CD4-positive, alpha-beta T cell treated with Interleukin-21 for 1 hour (primary cell): ENCODE measurements around the gene TREML1.

Experiments used
- DNase-seq: peaks from one replicate; pipeline ENCODE4 v3.0.0-alpha.2; 2020

The TREML1 gene

DNA sequence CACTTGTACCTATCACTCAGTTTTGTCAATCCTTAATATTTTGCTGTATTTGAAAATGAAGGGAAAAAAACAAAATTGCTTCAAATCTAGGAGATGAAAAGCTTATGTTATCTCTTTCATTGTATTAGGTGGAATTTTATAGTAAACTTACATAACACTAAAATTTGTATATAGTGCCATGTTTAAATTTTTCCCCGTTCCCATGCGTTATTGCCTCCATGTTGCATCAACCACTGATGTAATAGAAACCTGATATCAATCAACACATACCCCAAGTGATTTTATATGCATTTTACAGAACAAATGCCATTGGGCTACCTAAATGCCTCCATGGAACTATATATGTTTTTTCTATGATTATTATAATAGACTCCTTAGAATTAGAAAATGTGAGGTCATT lies 23.5 kb upstream of the TREML1 start:
- DNase-seq: no peak

DNA sequence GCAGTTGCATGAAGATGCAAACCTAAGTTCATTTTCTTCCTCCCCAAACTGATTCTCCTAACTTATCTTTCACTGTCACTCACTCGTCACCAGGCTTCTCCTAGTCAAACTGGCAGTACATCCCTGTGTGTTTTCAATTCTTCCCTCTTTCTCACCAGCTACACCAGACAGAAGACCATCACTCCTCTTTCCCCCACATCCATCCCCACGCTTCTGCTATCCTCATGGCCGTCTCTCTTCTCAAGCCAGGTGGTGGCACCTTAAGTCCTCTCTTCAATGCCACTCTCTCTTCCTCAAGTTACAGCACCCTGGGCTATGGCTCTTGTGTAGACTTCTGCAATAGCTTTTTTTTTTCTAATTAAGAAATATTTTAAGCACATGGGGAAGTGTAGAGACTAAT lies 23.1 kb upstream of the TREML1 start:
- DNase-seq: no peak

DNA sequence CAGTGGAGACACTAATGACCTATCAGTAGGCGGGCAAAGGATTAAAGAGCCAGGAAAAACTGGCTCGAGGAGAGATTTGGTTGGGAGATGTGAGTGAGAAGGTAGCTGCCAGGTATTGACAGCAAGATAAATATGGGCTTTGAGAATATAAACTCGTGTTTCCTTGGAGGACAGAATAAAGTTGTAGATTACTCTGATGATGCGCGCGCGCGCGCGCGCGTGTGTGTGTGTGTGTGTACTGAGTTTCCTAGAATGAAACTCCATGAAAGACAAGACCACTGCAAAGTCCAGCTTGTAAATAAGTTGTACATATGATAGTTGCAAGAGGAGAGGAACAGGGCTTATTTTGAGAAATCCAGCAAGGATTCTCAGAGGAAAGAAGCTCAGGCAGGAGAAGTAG lies 22.0 kb upstream of the TREML1 start:
- no peak for DNase-seq

DNA sequence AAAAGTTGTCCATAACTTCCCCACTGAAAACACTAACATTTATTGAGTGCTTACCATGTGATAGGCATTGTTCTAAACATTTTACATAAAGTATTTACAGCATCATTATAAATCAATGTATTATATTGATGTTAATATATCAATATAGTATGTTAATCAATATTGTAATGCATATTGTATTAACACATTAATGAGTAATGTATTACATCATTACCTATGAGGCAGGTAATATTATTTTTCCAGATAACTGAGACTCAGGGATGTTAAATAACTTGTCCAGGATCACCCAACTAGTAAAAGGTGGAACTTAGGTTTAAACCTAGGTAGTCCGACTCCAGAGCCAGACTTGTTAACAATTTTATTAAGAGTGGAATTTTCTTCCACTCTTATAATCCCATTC lies 20.9 kb upstream of the TREML1 start:
- DNase-seq: no peak

DNA sequence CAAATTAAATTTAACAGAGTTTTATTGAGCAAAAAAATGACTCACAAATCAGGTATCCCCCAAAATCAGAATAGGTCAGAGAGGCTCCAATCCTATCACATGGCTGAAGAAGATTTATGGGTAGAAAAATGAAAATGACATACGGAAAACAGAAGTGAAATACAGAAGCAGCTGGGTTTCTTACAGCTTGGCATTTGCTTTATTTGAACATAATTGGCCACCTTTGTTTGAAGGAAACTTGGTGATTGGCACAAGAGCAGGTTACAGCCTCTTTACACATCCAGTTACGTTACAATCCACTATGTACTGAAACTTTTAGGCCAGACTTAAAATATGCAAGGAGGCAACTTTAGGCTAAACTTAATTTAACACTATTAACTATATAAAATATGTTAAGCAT lies 20.5 kb upstream of the TREML1 start:
- no peak for DNase-seq

DNA sequence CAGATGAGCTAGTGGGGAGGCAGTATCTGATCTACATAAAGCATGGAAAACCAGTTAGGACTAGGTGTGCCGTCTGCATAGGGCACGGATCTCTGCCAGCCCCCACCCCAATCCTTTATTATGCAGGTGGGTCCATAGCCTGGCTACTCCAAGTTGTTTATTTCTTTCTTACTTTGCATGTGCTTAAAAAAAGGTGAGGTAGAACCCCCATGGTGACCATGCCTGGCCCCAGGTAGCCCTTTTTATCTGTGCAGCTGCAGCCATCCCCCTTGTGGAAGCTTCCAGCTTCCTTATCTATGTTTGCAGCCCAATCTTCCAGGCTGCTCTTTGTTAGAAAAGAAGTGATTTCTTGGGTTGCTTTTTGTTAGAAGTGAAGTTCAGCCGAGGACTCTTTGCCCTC lies 17.8 kb upstream of the TREML1 start:
- DNase-seq: no peak

DNA sequence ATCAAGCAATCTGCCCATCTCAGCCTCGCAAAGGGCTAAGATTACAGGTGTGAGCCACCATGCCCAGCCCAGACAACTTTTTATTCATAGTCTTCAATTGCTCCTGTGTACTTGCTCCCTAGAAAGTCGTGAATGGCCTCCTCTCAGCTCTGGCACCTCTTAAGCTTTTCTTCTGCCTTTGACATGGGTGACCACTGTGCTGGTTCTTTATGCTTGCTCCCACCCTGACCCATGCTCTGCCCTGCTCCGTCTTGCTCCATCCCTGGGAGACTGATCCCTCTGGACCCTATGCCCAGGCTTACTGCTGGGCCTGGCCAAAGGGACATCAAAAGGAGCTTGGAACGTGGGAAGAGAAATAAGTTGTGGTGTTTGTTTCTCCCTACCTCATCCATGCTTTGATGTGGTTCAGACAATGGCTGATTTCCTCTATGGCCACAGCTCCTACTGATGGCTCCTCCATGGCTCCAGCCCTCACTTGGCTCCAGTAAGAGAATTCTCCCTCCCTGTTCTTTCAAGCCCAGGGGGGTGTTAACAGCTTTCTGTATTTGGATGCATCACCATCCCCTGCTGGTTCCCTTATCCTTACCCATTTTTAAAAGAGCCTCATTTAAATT lies 16.5 kb upstream of the TREML1 start:
- no peak for DNase-seq

DNA sequence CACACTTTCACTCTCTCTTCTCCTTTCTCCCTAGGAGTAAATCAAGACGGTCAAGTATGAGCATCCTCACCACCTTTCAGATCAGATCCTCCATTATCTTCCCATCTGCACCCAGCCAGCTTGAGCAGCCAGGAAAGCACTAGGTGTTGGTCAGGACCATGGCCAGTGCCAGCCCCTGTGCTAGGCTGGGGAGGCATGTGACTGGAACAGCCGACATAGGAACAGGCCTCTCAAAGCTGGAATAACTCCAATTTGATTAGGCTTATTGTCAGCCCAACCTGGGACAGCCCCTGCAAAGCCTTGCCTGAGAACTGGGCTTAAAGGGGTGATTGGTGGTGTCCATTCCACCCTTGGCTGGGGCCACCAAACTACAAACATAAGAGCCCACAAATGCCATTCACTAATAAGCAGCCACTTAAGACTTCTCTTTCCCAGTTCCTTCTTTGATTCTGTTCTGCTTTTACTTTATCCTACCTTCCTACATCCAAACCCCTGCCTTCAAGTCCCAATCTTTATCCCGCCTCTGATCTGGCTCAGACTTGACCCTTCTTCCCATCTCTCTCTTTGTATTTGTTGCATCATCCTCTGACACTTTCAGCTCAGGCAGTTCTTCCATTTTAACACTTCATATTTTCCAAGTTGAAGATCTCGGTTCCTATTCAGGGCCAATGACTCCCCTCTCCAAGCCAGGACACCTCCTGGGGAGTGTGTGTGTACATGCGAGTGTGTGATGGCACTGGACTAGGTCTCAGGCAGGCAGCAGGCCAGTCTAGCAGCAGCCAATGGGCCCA lies 13.2 kb upstream of the TREML1 start:
- no peak for DNase-seq

DNA sequence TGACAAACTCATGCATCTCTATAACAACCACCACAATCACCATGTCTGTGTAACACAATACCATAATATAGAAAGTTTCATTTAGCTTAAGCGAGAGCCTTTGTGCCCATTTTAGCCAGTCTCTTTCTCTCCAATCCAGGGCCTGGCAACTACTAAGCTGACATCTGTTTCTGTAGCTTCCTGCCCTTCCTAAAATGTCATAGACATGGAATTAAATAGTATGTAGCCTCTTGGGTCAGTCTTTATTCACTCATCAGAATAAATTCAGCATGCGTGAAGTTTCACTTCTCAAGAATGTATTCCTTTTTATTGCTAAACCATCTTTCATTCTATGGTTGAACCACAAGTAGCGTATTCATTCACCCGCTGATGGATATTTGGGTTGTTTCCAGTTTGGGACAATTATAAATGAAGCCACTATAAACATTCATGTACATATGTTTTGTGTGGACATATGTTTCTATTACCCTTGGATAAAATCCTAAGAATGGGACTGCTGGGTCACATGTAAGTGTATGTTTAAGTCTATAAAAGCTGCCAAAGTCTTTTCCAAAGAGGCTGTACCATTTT lies 10.5 kb upstream of the TREML1 start:
- DNase-seq: no peak

DNA sequence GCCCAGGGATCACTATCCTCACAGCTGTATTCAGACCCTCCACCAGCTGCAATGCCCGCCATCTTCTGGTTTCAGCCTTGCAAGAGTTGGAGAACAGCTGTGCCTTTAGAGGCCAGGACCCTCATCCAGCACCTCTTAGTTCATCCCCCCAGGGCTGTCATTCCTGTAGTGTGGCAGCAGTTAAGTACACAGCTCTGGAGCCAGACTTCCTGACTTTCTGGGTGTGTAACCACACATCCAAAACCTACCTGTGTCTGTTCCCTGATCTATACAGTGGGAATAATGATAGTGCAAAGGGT lies 9.2 kb upstream of the TREML1 start:
- no peak for DNase-seq

DNA sequence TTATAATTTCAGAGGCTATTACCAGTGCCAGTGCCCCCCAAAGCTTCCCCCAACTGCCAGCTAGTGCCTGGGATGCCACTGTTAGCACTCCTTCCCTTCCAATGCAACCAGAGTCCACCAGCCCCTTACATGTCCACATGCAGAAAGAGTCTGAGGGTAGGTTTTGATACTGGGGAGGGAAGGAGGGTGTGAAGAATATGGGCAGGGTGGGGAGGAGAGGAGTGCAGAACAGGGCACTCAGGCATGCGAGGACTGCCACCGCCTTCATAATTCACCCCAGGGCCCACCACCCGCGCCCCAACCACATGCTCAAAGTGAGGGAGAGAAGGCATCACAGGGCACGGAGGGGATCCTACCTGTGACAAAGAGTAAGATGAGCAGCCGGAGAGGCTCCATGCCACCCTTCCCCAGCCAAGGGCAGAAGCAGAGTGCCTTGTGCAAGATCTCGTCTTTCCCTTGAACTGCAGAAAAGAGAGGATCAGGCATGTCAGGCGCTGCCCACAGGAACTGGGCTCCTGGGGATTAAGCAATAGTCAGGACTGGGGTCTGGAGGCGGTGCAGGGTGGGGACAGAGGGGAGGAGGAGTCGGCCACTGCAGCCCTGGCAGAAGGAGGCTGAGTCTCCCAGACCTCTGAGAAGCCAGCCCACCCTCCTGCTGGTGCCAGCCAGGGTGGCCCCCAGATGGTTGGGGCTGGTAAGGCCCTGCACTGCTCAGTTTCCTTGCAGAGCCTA lies 8.7 kb upstream of the TREML1 start, which contains the start of gene TREM2:
TSS of gene TREM2 (minus strand) at position 430 of the 732 bp plus-strand sequence. CDS start at position 396, 34 bp downstream.
- DNase-seq: no peak

DNA sequence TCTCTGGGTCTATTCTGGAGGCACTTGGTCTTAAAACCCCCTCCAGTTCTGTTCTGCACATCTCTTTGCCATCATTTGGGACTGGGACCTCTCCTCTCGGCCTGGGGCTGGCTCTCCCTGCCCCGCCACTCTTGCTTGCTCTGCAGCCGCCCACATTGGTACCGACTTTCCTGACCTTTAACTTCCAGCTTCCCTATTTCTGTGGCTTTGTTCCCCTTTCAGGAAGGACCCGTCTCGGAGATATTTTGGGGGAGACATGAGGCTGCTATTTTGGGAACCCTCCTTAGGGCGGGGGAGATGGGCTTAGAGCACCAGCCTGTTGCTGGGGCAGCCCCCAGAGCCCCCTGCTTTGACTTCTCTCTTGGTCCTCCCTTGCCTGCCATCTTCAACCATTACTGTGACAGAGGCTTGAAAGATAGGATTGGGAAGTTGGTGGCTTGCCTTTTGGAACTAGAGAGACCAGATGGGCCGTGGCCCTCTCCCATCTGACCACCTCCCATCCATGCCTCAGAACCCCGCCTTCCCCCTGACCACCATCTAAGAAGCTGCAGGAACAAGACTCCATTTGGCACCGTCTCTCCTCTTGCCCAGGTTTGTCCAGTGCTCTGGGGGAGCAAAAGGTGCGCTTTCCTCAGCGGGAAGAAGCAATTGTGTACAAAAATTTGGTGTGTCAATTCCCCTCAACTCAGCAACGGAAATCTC lies 7.9 kb upstream of the TREML1 start:
- DNase-seq: no peak

DNA sequence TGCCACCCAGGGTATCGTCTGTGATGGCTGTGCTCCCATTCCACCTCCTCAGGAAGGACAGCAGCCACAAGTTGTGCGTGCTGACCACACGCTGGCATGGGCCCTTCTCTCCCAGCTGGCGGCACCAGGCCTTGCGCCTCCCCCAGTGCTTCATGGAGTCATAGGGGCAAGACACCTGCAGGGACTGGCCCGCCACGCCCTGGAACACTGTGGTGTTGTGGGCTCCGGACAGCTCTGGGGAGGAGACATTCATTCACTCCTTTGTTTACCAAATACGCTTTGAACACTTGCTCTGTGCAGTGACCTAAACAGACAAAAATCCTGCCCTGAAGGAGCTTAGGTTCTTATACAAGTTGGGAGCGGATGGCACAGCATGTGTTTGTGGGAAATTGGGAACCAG lies 7.2 kb upstream of the TREML1 start:
- no peak for DNase-seq

DNA sequence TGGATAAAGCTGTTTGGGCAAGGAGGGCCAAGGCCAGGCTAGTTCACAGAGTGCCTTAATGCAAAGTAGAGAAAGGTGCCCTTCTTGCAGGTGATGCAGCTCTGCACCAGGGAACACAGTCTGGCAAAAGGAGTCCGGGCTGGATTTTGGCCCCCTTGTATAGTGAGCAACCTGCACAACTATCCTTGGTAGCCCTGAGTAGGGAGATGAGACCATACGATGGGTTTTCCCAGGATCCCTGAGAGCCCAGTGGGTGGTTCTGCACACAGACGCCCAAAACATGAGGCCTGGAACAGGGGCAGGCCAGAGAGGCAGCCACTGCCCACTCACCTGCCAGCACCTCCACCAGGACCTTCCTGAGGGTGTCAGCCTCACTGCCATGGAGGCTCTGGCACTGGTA lies 6.8 kb upstream of the TREML1 start:
- DNase-seq: no peak

DNA sequence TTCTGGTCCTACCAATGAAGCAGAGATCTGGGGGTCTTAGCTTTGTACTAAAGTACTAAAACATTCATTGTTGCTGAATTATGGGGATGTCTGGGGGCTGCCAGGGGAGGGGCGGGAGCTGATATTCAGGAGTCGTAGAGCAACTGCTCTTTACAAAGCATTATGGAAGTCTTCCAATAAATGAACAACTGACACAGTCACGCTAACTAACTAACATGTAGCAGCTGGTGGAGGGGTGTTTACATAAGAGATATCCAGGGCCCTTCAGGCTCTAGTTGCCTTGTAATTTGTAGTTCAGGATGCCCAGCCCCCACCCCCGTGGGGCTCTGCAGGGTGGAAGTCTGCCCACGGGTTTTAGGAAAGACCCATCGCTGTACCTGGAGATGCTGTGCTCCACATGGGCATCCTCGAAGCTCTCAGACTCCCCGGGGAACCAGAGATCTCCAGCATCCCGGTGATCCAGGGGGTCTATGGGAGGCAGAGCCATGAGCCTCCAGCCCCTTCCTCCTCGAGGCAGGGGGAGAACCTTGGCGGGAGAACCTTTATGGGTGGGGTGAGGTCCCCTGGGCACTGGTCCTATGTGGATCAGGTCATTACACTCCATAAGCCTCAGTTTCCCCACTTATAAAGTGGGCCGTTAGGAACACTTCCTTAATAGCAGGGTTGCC lies 5.4 kb upstream of the TREML1 start:
- no peak for DNase-seq

DNA sequence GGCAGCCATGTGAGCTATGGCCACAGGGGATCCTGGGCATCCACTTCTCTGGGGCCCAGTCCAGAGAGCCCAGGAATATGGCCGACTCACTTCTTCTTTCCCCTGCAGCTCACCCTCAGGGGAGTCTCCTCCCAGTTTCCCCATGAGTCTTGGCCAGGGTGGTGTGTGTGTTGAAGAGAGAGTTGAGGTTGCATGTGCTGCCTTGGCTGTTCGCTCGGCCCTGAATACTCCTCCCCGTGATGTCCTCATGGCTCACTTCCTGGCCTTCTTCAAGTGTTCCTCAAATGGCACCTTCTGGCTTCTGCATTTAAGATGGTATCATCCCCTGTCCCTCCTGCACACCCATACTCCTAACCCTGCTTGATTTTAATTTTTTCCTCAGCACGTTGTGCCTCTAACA lies 3.2 kb upstream of the TREML1 start:
- no peak for DNase-seq

DNA sequence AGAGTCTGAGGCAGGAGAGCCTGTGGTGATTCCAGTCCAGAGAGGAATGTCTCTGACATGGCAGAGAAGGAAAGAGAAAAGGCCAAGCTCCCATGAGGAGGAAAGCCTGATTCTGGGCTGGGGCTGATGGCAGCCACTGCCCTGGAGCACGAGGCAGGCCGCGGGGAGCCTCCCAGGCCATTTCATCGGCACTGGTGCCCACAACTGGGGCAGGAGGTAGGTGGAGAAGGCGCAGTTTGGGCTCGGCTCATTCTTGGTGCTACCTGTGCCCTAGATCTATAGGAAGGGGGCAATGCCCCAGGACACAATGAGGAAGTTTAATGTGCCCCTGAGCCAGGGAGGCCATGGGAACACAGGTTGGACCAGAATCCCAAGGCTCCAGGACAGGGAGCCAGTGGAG lies 2.6 kb upstream of the TREML1 start:
- DNase-seq: no peak

DNA sequence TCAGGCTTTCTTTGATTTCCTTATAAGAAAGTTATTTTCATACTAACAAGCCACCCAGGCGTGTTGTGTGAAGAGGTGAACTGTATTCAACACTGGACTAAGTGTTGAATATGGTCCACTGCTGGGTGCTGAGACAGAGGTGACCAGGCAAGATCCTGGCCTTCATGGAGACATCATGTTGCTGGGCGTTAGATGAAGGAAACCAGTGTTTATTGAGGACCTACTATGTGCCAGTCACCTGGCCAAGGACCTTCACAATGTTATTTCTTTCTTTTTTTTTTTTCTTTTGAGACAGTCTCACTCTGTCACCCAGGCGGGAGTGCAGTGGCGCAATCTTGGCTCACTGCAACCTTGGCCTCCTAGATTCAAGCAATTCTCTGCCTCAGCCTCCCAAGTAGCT lies 1.9 kb upstream of the TREML1 start:
- no peak for DNase-seq

DNA sequence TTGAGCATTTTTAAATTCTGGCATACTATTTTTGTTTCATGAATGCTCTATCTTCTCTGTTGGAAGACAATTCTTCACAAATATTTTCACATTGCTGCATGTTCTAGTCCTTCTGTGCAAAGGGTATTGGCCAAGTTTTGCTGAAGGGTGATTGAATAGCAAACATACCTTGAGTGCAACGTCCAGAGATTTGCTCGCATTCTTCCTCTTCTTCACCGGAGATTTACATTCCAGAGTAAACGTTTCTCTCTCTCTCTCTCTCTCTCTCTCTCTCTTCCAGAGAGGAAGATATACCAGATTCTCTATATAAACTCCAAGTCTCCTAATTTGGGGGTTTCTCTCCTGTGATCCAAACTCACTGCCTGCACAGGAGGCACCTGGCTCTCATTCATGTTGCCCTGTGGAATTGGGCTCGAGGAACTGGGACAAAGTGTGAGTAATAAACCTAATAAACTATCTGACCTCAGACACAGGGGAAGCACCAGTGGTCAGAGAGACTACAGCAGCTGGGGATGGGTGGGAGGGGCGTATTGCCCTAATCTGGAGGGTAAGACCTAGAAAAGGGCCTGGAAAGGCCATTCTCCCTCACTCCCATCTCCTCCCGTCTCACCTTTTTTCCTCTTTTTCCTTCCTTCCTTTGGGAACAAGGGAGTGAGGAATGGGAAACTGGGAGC lies 1.1 kb upstream of the TREML1 start:
- DNase-seq: no peak

DNA sequence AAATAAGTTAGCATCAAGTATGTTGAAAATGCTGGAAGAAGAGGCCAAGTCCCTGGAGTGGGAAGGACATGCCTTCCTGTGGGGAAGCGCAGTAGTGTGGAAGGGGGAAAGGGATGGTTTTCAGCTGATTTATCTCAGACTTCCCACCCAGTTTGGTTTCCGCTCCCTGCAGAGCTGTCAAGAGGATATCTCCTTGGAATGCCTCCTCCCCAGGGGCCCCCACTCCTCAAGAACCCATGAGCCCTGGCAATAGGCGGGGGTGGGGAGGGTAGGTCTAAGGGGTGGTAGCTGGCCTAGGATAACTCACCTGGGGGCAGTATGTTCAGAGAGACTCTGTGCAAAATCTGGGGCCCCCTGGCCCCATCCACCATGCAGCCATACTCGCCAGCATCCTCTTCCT lies 696 bp downstream of the TREML1 start:
- DNase-seq: no peak

DNA sequence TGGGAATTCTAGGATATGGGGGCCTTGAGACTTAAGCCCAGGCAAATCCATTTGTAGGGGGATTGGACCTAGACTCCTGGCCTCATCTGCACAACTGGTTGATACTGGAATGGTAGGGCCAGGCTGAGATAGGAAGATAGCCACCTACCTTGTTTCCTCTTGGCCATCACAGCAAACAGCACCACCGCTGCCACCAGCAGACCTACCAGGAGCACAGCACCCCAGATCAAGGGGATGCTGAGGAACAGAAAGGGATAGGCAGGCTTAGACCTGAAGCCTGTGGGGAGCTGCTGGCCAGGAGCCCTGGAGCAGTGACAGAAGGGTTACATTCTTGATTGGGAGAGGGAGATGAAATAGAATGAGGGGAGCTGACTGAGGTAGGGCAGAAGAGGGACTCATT lies 3.5 kb downstream of the TREML1 start:
- DNase-seq: no peak

DNA sequence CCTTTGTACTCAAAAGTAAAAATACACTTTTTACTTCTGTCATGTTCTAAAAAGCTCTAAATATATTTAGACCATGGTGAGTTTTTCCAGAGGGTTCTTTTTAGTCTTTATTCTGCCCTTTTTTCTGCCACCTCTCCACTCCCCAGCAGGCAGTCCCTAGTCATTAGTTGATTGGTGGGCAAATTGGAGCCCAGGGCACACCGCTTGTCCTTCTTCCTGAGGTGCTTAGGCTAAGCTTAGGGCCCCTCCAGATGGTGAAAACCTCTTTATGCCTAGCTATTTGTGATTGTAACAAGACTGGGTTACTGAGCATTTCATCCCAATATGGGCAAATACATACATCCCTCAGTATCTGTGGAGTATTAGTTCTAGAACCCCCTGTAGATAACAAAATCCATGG lies 6.2 kb downstream of the TREML1 start:
- no peak for DNase-seq
